ENCODE data around the gene TMEM126A.

TMEM126A gene

DNA sequence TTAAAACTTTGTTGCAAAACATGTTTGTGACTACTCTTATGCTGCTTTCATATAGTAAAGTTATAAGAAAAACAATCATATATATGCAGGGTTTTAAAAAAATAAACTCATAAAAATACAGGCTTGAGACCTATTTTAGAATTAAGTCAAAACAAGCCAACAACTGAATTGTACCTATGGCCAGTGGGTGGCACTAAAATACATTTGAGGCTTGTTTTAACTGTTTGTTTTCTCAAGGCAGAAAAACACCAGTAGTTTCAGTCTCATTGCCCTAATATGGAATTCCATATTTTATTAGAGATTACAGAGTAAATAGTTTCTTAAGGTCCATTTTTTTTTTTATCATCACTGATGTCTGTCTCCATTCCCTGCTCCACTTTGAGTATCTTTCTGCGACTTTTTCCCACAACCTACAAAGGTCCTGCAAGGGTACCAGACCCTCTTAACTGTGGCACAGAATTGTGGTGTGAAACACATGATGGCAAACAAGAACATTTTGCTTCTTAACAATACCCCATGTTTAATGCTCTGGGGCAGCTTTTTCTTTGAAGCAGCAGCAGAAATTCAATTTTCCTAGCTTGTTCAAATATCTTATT, 46.7 kb downstream of the TMEM126A start:
- DNase-seq (ENCODE audit: low read depth in 2 of 2, low spot score in 1 of 2) = no peak

DNA sequence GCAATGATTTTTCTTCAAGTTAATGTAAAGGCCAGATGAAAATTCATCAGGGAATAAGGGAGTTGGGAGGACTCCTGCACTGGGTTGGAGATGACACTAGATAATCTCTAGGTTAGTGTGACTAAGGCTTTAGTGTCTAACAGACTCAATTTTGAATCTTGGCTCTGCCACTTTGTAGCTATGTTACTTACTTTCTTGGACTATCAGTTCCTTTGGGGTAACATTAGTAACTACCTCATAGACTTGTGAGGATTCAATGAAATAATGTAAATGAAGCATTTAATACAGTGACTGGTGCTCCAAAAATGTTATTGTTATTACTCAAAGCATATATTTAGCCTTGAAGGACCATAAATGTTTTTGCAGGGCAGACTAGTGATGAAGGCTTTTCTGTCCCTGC, 47.8 kb downstream of the TMEM126A start:
- no peak for DNase-seq (ENCODE audit: low read depth in 2 of 2, low spot score in 1 of 2)

DNA sequence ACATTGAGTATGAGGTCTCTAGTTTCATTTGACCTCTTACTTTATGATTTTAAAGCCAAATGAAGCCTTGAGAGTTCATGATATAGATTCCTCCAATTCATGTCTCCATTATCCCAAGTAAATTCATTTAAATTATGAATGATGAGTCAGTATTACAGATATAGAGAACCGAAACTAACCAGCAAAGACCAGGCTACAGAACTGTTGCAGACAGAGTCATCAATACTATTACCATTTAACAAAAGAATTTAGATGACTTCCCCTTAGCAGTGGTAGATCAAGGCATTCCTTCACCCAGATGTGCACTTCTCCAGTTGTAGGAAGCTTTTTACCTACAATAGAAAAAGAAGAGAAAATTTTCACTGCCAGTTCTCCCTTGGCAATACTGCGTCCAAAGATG, 50.0 kb downstream of the TMEM126A start:
- no peak for DNase-seq (ENCODE audit: low read depth in 2 of 2, low spot score in 1 of 2)

DNA sequence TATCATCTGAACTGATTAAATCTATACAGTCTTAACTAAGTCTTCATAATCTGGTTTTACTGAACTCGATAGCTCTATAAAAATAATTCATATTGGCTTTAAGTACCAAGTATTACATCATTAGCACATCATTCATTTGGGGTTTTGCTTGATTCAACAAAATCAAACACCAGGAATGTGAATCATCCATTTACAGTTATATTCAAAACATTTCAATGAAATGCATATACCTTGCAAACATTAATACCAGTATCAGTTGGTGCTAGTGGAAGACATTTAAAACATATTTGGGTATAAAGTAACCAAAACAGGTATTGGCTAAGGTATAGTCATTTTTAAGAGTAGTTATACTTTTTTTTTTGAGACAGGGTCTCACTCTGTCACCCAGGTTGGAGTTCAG, 50.4 kb downstream of the TMEM126A start:
- no peak for DNase-seq (ENCODE audit: low read depth in 2 of 2, low spot score in 1 of 2)

DNA sequence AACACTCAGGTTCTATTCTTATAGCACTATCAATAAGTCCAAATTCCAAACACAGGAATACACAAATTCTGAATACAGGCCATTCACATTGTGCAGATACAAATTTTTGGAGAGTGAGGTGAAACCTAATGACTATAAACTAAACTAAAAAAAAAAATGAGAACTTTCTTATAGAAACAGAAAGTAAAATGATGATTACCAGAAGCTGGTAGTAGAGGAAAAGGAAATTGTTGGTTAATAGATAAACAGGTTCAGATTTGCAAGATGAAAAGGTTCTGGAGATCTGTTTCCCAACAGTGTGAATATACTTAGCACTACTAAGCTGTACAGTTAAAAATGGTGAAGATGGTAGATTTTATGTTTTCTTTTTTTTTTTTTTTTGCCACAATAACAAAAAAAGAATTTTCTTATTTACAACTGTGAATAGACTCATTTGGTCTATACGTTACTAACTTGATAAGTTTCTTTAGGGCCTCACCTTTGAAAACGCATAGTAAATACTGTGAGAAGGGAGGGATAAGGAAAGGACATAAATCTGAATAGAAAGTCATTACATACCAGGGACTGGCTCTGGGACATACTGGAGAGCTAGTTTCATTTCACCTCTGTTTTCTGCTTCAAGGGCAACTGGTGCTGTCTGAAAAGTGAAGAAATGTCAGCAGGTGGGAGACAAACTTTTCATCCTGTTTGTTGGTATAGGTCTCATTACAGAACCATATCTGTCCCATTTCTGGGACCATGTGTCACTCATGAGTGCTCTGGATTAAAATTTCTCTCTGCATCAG, 52.4 kb downstream of the TMEM126A start:
- DNase-seq (ENCODE audit: low read depth in 2 of 2, low spot score in 1 of 2) = no peak

DNA sequence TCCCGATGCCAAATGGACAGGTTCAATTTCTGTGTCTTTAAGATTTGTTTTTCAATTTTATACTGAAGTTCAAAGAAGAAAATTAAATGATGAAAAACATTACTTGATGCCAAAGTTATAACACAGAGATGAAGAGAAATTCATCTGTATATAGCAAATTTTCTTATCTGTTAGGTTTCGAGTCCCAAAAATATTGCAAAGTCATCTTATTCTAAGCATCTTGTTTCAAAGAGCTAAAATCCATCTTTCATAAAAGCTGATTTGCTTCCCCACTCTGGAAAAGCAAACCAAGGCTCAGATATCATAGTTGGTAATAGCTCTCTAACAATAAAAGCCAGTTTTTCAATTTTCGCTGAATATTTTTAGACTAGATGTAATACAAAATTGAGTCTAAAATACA, 57.2 kb downstream of the TMEM126A start:
- no peak for DNase-seq (ENCODE audit: low read depth in 2 of 2, low spot score in 1 of 2)

DNA sequence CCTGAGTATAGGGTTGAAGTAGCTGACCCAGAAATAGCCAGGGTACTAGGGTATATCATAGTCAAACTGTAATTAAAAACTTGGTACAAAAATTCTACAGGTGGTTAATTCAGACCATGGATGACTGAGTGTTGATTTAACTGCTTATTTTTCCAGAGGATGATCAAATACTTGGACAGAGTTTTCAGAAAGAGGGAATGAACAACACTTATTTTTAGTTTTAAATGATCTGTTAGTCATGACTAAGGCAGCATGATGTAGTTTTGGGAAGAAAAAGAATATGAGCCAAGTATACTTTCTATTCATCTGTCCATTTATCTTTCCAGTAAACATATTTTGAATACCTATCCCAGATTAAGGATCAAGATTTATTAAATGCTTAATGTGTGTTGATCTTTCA, 58.0 kb downstream of the TMEM126A start:
- no peak for DNase-seq (ENCODE audit: low read depth in 2 of 2, low spot score in 1 of 2)

Data from stimulated activated CD8-positive, alpha-beta memory T cell treated with anti-CD3 and anti-CD28 coated beads, Interleukin-4, amount 100 ng/mL, for 4 hours (primary cell).